ENCODE data around the gene C2orf92. TPM values are rescaled to one million over a fixed set of nuclear protein-coding genes. Genes with fewer than 3 reads are reported as not detected.

Gene C2orf92
- total RNA-seq, 2 experiments from 2014 or later = 5.9 to 11.2 TPM

GRCh38 chr2:97732436-97733340 is 63.2 kb downstream of the C2orf92 start:
- DNase-seq (ENCODE audit: low spot score) = no peak
- Histone ChIP-seq H3K36me3 (ENCODE audit: insufficient read depth, low read length) (peaks cover 29% of the 10 kb centered on the region), H4K20me1 (ENCODE audit: insufficient read depth, low read length) (no peaks in the 10 kb centered on the region), H3K9me2 (ENCODE audit: insufficient read depth, low read length) (no peaks in the 10 kb centered on the region), H3K9me3 (ENCODE audit: low read length) (0 out of 2 replicates have a peak, but pooled peaks cover 6% of the 10 kb centered on the region), H3K4me3 (ENCODE audit: low read depth, low read length, poor library complexity, severe bottlenecking) (no peak overlapping the region), H3K4me1 (ENCODE audit: insufficient read depth, low read length, poor library complexity, severe bottlenecking) (no peaks in the 10 kb centered on the region), H3K79me2 (ENCODE audit: insufficient read depth, low read depth, low read length) (no peaks in the 10 kb centered on the region), H3K4me2 (ENCODE audit: low read length) (no peak overlapping the region), H2AFZ (ENCODE audit: low read length) (no peak overlapping the region), H3K27ac (ENCODE audit: low read depth, low read length, poor library complexity, severe bottlenecking) (no peak overlapping the region)
- CTCF ChIA-PET (ENCODE audit: unreplicated experiment) = no interaction called here
- POLR2A ChIA-PET = no interaction called here
- BruUV-seq (replicated peaks) = no TSS peak
- TF ChIP-seq, protein P1, sequence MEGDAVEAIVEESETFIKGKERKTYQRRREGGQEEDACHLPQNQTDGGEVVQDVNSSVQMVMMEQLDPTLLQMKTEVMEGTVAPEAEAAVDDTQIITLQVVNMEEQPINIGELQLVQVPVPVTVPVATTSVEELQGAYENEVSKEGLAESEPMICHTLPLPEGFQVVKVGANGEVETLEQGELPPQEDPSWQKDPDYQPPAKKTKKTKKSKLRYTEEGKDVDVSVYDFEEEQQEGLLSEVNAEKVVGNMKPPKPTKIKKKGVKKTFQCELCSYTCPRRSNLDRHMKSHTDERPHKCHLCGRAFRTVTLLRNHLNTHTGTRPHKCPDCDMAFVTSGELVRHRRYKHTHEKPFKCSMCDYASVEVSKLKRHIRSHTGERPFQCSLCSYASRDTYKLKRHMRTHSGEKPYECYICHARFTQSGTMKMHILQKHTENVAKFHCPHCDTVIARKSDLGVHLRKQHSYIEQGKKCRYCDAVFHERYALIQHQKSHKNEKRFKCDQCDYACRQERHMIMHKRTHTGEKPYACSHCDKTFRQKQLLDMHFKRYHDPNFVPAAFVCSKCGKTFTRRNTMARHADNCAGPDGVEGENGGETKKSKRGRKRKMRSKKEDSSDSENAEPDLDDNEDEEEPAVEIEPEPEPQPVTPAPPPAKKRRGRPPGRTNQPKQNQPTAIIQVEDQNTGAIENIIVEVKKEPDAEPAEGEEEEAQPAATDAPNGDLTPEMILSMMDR (conservative IDR thresholded peaks at IDR 0.05; ENCODE audit: low read length) = no peak
- TF ChIP-seq EZH2phosphoT487 (IDR thresholded peaks at IDR 0.05; ENCODE audit: borderline replicate concordance, low read depth, low read length) = no peak
- intact Hi-C loops (cut with micrococcal nuclease; ENCODE audit: unreplicated experiment) = no loop called here

- no peak overlapping the region for H3K4me2 ChIP-seq (ENCODE audit: low read length)
- H3K9me3 ChIP-seq (ENCODE audit: low read length) = 0 out of 2 replicates have a peak, but pooled peaks cover 6% of the 10 kb centered on the region
- no peak overlapping the region for H3K27ac ChIP-seq (ENCODE audit: low read depth, low read length, poor library complexity, severe bottlenecking)
- BruUV-seq (replicated peaks) = no TSS peak
- TF ChIP-seq, protein P1 (conservative IDR thresholded peaks at IDR 0.05; ENCODE audit: low read length) = no peak
- TF ChIP-seq EZH2phosphoT487 (IDR thresholded peaks at IDR 0.05; ENCODE audit: borderline replicate concordance, low read depth, low read length) = no peak
- H3K4me1 ChIP-seq (ENCODE audit: insufficient read depth, low read length, poor library complexity, severe bottlenecking) = no peaks in the 10 kb centered on the region
- peaks cover 21% of the 10 kb centered on the region for H3K36me3 ChIP-seq (ENCODE audit: insufficient read depth, low read length)
- H3K79me2 ChIP-seq (ENCODE audit: insufficient read depth, low read depth, low read length) = no peaks in the 10 kb centered on the region
- ChIA-PET CTCF (ENCODE audit: unreplicated experiment) (no interaction called here), POLR2A (no interaction called here)
- no peak for DNase-seq (ENCODE audit: low spot score)
- no peaks in the 10 kb centered on the region for H4K20me1 ChIP-seq (ENCODE audit: insufficient read depth, low read length)
- H3K4me3 ChIP-seq (ENCODE audit: low read depth, low read length, poor library complexity, severe bottlenecking) = no peak overlapping the region
- intact Hi-C loops (cut with micrococcal nuclease; ENCODE audit: unreplicated experiment) = no loop called here
- no peak overlapping the region for H2AFZ ChIP-seq (ENCODE audit: low read length)
- H3K9me2 ChIP-seq (ENCODE audit: insufficient read depth, low read length) = no peaks in the 10 kb centered on the region
Observed at GRCh38 chr2:97733341-97734035, 64.0 kb downstream of the C2orf92 start.
